Stimulated activated CD4-positive, alpha-beta T cell treated with anti-CD3 and anti-CD28 coated beads, Interleukin-1b, Interleukin-23, amount 100 ng/mL, for 4 hours (primary cell): Measurements from ENCODE around the gene RTN4R.

ENCODE experiments used
- DNase-seq, 2 donors: peaks; one replicate each; pipeline ENCODE4 v3.0.0-alpha.2; 2020; ENCODE audit warnings: low read depth in 2 of 2

Gene RTN4R

GRCh38 chr22:20257212-20258020 lies 10.7 kb downstream of the RTN4R start:
- DNase-seq: no peak

GRCh38 chr22:20256551-20257211 lies 11.4 kb downstream of the RTN4R start:
- no peak for DNase-seq

- DNase-seq: no peak
Measured at GRCh38 chr22:20256027-20256426, 12.1 kb downstream of the RTN4R start.

GRCh38 chr22:20254975-20255946 lies 12.9 kb downstream of the RTN4R start:
- DNase-seq: no peak

GRCh38 chr22:20253161-20253560 lies 15.0 kb downstream of the RTN4R start:
- DNase-seq: no peak

GRCh38 chr22:20251981-20252380 lies 16.1 kb downstream of the RTN4R start:
- no peak for DNase-seq

GRCh38 chr22:20251491-20251890 lies 16.6 kb downstream of the RTN4R start:
- no peak for DNase-seq

GRCh38 chr22:20249797-20250354 lies 18.2 kb downstream of the RTN4R start:
- DNase-seq: no peak

- no peak for DNase-seq
Measured at GRCh38 chr22:20248461-20248978, 19.6 kb downstream of the RTN4R start.

- DNase-seq: no peak
Measured at GRCh38 chr22:20247608-20248171, 20.4 kb downstream of the RTN4R start.

GRCh38 chr22:20247010-20247505 lies 21.1 kb downstream of the RTN4R start:
- DNase-seq: no peak

- no peak for DNase-seq
Measured at GRCh38 chr22:20246368-20247009, 21.6 kb downstream of the RTN4R start.

GRCh38 chr22:20245577-20246367 lies 22.3 kb downstream of the RTN4R start:
- DNase-seq: no peak

- DNase-seq: peak in 1 of 2 donors; percentile 20
Measured at GRCh38 chr22:20244691-20245576, 23.2 kb downstream of the RTN4R start.

GRCh38 chr22:20244250-20244648 lies 23.9 kb downstream of the RTN4R start:
- no peak for DNase-seq

- DNase-seq: peak; percentile 15 to 37
Measured at GRCh38 chr22:20243537-20244249, 24.4 kb downstream of the RTN4R start.

GRCh38 chr22:20243176-20243536 lies 25.0 kb downstream of the RTN4R start:
- DNase-seq: no peak
